SK-N-SH treated with all-trans-retinoic acid at 6 μM for 48 hours (cell line): ENCODE data around the gene DOP1A.
A peak's percentile ranks its signal among the peaks of the same experiment; 100 is the strongest.

Source experiments
- ATAC-seq: fragments of 200-7000 bp; cut with Tn5 transposase; 3 replicates; pipeline ENCODE4 v1.9.1; 2020; ENCODE audit warnings: mild to moderate bottlenecking, moderate library complexity
- ARNTL ChIP-seq: fragments of 450-650 bp; formaldehyde crosslinking; IDR thresholded peaks from 2 replicates; pipeline ENCODE4 v1.5.0; 2020; ENCODE audit warnings: low read depth, mild to moderate bottlenecking, moderate library complexity, borderline replicate concordance
- BACH2 ChIP-seq: fragments of 250-450 bp; sonication (Bioruptor Pico); IDR thresholded peaks from 2 replicates; pipeline ENCODE4 v1.9.0; 2021; ENCODE audit warnings: mild to moderate bottlenecking, borderline replicate concordance
- CREB5 ChIP-seq: fragments of 250-450 bp; sonication (Bioruptor Pico); IDR thresholded peaks from 2 replicates; pipeline ENCODE4 v1.5.1; 2020; ENCODE audit warnings: low read depth, mild to moderate bottlenecking, moderate library complexity
- CSDC2 ChIP-seq: fragments of 250-450 bp; sonication (Bioruptor Pico); IDR thresholded peaks from 2 replicates; pipeline ENCODE4 v1.5.0; 2020; ENCODE audit warnings: mild to moderate bottlenecking, moderate library complexity
- CSRNP3 ChIP-seq: fragments of 250-450 bp; sonication (Bioruptor Pico); IDR thresholded peaks from 2 replicates; pipeline ENCODE4 v1.5.1; 2021; ENCODE audit warnings: mild to moderate bottlenecking, moderate library complexity
- GLIS3 ChIP-seq: fragments of 250-450 bp; sonication (Bioruptor Pico); IDR thresholded peaks from 2 replicates; pipeline ENCODE4 v1.5.0; 2020; ENCODE audit warnings: mild to moderate bottlenecking, moderate library complexity
- ISL1 ChIP-seq: fragments of 250-450 bp; sonication (Bioruptor Pico); IDR thresholded peaks from 2 replicates; pipeline ENCODE4 v2.1.2; 2022; ENCODE audit warnings: mild to moderate bottlenecking, moderate library complexity
- OSR1 ChIP-seq: fragments of 250-450 bp; sonication (Bioruptor Pico); IDR thresholded peaks from 2 replicates; pipeline ENCODE4 v1.8.0; 2022; ENCODE audit warnings: moderate library complexity, mild to moderate bottlenecking, inconsistent platforms
- PATZ1 ChIP-seq: fragments of 250-450 bp; sonication (Bioruptor Pico); IDR thresholded peaks from 2 replicates; pipeline ENCODE4 v1.8.0; 2020; ENCODE audit warnings: mild to moderate bottlenecking, moderate library complexity, borderline replicate concordance
- PPARA ChIP-seq: fragments of 250-450 bp; sonication (Bioruptor Pico); IDR thresholded peaks from 2 replicates; pipeline ENCODE4 v1.5.0; 2020; ENCODE audit warnings: mild to moderate bottlenecking, borderline replicate concordance
- RARB ChIP-seq: fragments of 250-450 bp; sonication (Bioruptor Pico); IDR thresholded peaks from 2 replicates; pipeline ENCODE4 v1.8.0; 2021; ENCODE audit warnings: mild to moderate bottlenecking, moderate library complexity
- SNAI2 ChIP-seq: fragments of 250-450 bp; sonication (Bioruptor Pico); IDR thresholded peaks from 2 replicates; pipeline ENCODE4 v1.5.0; 2020; ENCODE audit warnings: mild to moderate bottlenecking, moderate library complexity
- TCF4 ChIP-seq: fragments of 250-450 bp; sonication (Bioruptor Pico); IDR thresholded peaks from 2 replicates; pipeline ENCODE4 v1.8.0; 2021; ENCODE audit warnings: mild to moderate bottlenecking, moderate library complexity, borderline replicate concordance
- TOX ChIP-seq: fragments of 250-450 bp; sonication (Bioruptor Pico); IDR thresholded peaks from 2 replicates; pipeline ENCODE4 v1.8.0; 2021; ENCODE audit warnings: mild to moderate bottlenecking, moderate library complexity, borderline replicate concordance
- TSHZ2 ChIP-seq: fragments of 250-450 bp; sonication (Bioruptor Pico); IDR thresholded peaks from 2 replicates; pipeline ENCODE4 v1.5.0; 2020; ENCODE audit warnings: mild to moderate bottlenecking, moderate library complexity
- ZC3H10 ChIP-seq: fragments of 250-450 bp; sonication (Bioruptor Pico); IDR thresholded peaks from 2 replicates; pipeline ENCODE4 v1.5.1; 2021; ENCODE audit warnings: mild to moderate bottlenecking, moderate library complexity
- ZFP3 ChIP-seq: fragments of 250-450 bp; sonication (Bioruptor Pico); IDR thresholded peaks from 2 replicates; pipeline ENCODE4 v1.5.0; 2020; ENCODE audit warnings: mild to moderate bottlenecking, moderate library complexity
- ZNF565 ChIP-seq: fragments of 450-650 bp; formaldehyde crosslinking; conservative IDR thresholded peaks from 2 replicates; pipeline ENCODE4 v1.5.0; 2020; ENCODE audit warnings: low read depth, mild to moderate bottlenecking, moderate library complexity
- ZNF70 ChIP-seq: fragments of 450-650 bp; formaldehyde crosslinking; IDR thresholded peaks from 2 replicates; pipeline ENCODE4 v1.5.0; 2020; ENCODE audit warnings: mild to moderate bottlenecking, moderate library complexity
- ZNF8 ChIP-seq: fragments of 450-650 bp; formaldehyde crosslinking; IDR thresholded peaks from 2 replicates; pipeline ENCODE4 v1.5.0; 2020; ENCODE audit warnings: mild to moderate bottlenecking, moderate library complexity

DOP1A gene

GRCh38 chr6:83183082-83183828, 115.8 kb downstream of the DOP1A start:
- ATAC-seq = peak; percentile 96

GRCh38 chr6:83185096-83185495, 117.6 kb downstream of the DOP1A start:
- no peak for TF ChIP-seq ZNF70 (CRISPR knock-in tag)
- ATAC-seq = no peak

More at GRCh38 chr6:83183082-83183828, 115.8 kb downstream of the DOP1A start:
- no peak for TF ChIP-seq TSHZ2
- TF ChIP-seq ZNF70 (CRISPR knock-in tag) = no peak
- TF ChIP-seq PPARA = no peak
- TF ChIP-seq BACH2 (CRISPR knock-in tag) = no peak
- no peak for TF ChIP-seq ZNF8
- peak; percentile 32; the same call in 1 of the 2 replicates for TF ChIP-seq ZC3H10 (CRISPR knock-in tag)
- no peak for TF ChIP-seq OSR1 (CRISPR knock-in tag)
- no peak for TF ChIP-seq CREB5 (CRISPR knock-in tag)
- peak; percentile 46; the same call in 1 of the 2 replicates for TF ChIP-seq TOX (CRISPR knock-in tag)
- TF ChIP-seq ZFP3 (CRISPR knock-in tag) = no peak
- TF ChIP-seq ISL1 (CRISPR knock-in tag) = peak; percentile 60
- TF ChIP-seq PATZ1 (CRISPR knock-in tag) = no peak
- TF ChIP-seq ZNF565 (CRISPR knock-in tag) = no peak

GRCh38 chr6:83188501-83188900, 121.0 kb downstream of the DOP1A start:
- TF ChIP-seq OSR1 (CRISPR knock-in tag) = no peak
- TF ChIP-seq GLIS3 (CRISPR knock-in tag) = no peak
- TF ChIP-seq RARB (CRISPR knock-in tag) = no peak
- TF ChIP-seq SNAI2 (CRISPR knock-in tag) = no peak
- no peak for TF ChIP-seq ARNTL (CRISPR knock-in tag)
- no peak for TF ChIP-seq PPARA
- no peak for TF ChIP-seq CSDC2
- no peak for TF ChIP-seq TSHZ2
- no peak for TF ChIP-seq CREB5 (CRISPR knock-in tag)
- no peak for TF ChIP-seq ISL1 (CRISPR knock-in tag)
- no peak for TF ChIP-seq BACH2 (CRISPR knock-in tag)
- TF ChIP-seq ZFP3 (CRISPR knock-in tag) = no peak
- no peak for TF ChIP-seq ZNF8
- no peak for TF ChIP-seq PATZ1 (CRISPR knock-in tag)
- no peak for TF ChIP-seq CSRNP3 (CRISPR knock-in tag)
- no peak for TF ChIP-seq TCF4 (CRISPR knock-in tag)
- ATAC-seq = no peak
